Measurements from ENCODE around the gene BARX1.

The BARX1 gene

DNA sequence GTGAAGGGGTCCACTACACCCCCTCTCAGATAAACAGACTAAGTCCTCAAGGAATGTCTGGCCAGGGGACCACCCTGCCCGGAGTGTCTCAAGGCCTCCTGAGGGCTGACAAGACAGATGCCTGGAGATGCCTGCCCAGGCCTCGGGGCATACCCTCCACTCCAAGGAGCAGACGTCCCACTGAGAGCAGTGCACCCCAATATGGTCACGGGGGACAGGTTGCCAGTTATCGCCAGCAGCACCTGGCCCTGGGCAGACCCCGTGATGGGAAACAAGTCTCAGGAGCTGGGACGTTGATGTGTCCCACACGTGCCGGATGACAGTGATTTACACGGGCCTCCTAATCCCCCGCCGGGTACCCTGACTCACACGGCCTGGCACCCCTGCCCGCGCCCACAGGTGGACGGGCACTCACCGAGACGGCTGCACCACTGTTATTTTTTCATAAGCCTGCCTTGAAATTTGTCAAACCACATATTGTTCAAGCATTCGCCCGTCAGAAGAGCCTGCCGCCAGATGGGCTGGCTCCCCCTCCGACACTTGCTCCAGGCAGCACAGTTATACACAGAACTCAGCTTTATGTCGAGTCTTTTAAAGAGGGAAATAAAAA, 43.9 kb downstream of the BARX1 start:
- ChIA-PET POLR2A (no interaction called here), CTCF (no interaction called here)
- no peak for DNase-seq (ENCODE audit: extremely low spot score)
- TF ChIP-seq, protein P1, sequence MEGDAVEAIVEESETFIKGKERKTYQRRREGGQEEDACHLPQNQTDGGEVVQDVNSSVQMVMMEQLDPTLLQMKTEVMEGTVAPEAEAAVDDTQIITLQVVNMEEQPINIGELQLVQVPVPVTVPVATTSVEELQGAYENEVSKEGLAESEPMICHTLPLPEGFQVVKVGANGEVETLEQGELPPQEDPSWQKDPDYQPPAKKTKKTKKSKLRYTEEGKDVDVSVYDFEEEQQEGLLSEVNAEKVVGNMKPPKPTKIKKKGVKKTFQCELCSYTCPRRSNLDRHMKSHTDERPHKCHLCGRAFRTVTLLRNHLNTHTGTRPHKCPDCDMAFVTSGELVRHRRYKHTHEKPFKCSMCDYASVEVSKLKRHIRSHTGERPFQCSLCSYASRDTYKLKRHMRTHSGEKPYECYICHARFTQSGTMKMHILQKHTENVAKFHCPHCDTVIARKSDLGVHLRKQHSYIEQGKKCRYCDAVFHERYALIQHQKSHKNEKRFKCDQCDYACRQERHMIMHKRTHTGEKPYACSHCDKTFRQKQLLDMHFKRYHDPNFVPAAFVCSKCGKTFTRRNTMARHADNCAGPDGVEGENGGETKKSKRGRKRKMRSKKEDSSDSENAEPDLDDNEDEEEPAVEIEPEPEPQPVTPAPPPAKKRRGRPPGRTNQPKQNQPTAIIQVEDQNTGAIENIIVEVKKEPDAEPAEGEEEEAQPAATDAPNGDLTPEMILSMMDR (IDR thresholded peaks at IDR 0.05; ENCODE audit: control extremely low read depth, extremely low read depth, low read depth, missing control alignments), result no peak

DNA sequence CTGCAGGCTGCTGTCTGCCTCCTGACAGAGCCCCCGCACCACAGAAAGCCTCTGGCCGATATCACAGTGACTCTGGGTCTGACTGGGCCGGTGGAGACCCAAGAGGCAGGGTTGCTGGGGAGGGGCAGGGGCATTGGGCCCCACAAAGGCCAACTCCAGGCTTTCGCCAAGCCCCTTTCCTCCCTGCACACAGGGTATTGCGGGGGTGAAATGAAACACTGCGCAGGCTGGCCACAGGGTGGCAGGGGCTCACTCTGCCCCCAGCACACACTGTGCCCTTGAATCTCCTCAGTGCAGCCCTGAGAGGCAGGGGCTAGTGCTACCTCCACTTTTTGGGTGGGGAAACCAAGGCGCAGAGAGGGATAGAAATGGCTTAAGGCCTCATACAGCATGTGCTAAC, 44.6 kb downstream of the BARX1 start:
- TF ChIP-seq, protein P1 (IDR thresholded peaks at IDR 0.05; ENCODE audit: control extremely low read depth, extremely low read depth, low read depth, missing control alignments), result no peak
- ChIA-PET POLR2A (no interaction called here), CTCF (no interaction called here)
- DNase-seq (ENCODE audit: extremely low spot score), result no peak

DNA sequence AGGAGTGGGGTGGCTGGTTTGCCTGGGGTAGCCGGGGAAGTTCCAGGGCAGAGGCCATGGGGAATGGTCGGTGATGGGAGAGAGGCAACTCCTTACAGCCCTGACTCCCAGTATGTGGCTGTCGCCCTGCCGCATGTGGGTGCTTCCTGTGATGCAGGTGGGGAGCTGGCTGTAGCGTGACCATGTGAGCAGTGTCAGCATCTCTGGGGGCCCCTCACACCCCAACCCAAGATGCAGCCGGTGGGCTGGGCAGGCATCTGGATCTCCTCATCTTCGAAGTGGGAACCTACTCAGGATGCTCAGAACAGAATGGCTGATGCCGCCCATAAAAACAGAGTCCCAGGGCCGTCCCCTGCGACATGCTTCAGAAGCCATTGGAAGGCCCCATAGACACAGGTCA, 45.0 kb downstream of the BARX1 start:
- POLR2A ChIA-PET, result no interaction called here
- TF ChIP-seq, protein P1 (IDR thresholded peaks at IDR 0.05; ENCODE audit: control extremely low read depth, extremely low read depth, low read depth, missing control alignments), result no peak
- DNase-seq (ENCODE audit: extremely low spot score), result no peak
- CTCF ChIA-PET, result no interaction called here

DNA sequence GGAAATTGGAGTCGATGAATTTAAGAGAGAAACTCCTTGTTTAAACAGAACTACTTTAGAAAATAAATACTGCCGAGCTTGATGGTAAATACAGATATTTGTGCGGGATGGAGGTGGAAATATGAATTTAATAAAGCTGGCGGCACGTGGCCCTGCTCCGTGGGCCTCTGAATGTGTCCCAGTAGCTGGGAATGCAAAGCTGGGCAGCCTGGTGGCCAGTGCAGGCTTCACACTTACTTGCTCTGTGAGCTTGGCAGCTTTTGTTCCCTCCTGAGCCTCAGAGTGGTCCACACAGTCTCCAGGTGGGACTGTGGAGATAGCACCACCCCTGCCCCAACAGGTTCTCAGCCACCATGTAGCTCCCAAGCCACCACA, 45.9 kb downstream of the BARX1 start:
- TF ChIP-seq, protein P1 (IDR thresholded peaks at IDR 0.05; ENCODE audit: control extremely low read depth, extremely low read depth, low read depth, missing control alignments), result no peak
- ChIA-PET CTCF (interaction anchor here (0.7 kb wide), 1 partner anchor 9 kb away, joined by 3 read pairs; no protein-coding TSS in a partner anchor), POLR2A (no interaction called here)
- no peak for DNase-seq (ENCODE audit: extremely low spot score)

DNA sequence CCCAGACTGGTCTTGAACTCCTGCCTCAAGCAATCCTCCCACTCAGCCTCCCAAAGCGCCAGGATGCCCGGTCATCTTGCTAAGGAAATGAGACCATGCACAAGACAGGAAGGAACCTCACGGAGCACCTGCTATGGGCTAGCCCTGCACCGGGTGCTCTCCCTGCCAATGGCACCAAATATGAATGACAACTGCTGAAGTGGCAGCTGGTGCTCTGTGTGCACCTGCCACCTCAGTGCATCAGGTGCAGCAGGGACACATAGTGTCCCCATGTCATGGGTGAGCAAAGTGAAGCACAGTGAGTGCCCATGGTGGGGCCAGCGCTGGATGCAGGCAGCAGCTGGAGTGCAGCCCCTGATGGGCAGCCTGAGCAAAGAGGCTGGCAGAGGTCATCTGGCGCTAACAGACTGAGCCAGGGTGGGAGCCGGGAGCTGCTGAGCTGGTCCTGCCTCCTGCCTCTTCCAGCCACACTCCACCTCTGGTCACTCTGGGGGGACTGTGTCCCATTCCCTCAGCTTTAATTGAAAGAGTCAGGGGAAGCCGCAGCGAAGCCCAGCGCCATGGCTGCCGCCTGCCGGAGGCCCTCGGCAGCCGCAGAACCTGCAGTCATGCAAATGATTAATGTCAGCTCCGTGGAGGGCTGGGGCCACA, 46.4 kb downstream of the BARX1 start:
- ChIA-PET POLR2A (no interaction called here), CTCF (interaction anchor here (0.7 kb wide), 1 partner anchor 8 kb away, joined by 3 read pairs; no protein-coding TSS in a partner anchor)
- no peak for DNase-seq (ENCODE audit: extremely low spot score)
- TF ChIP-seq, protein P1 (IDR thresholded peaks at IDR 0.05; ENCODE audit: control extremely low read depth, extremely low read depth, low read depth, missing control alignments), result peak; percentile 30

DNA sequence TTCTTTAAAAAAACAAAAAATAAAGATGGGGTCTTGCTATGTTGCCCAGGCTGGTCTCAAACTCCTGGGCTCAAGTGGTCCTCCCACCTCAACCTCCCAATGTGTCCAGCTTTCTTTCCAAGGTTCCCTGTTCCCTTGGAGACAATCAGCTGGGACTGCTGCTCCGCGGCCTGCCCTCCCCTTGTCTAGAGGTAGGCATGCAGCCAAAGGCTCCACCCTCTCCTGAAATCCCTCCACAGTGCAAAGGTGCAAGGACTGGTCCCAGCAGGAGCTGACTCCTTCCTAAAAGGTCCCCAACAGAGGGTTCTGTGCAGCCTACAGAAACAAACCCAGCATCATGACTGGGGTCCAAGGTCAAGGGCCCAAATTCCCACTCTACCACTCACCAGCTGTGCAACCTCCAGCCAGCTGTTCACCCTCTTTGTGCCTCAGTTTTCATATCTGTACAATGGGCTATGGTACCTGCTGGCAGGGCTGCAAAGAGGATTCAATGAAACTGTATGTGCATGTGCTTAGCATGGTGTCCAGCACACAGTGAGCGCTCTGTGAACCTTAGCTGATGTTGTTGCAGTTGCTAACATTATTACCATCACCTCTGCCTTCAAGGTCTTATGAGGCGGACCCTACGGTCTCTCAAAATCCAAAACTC, 47.5 kb downstream of the BARX1 start:
- no peak for DNase-seq (ENCODE audit: extremely low spot score)
- ChIA-PET POLR2A (no interaction called here), CTCF (interaction anchor here (1.0 kb wide), 1 partner anchor 12 kb away, joined by 3 read pairs; no protein-coding TSS in a partner anchor)
- TF ChIP-seq, protein P1 (IDR thresholded peaks at IDR 0.05; ENCODE audit: control extremely low read depth, extremely low read depth, low read depth, missing control alignments), result no peak

Measured in GM10248 (cell line).